ENCODE measurements around the gene ZNF524. TPM values are rescaled to one million over a fixed set of nuclear protein-coding genes. Genes with fewer than 3 reads are reported as not detected.

Gene ZNF524
- polyA plus RNA-seq, 1 of the 3 experiments (the other 2 are of a cell fraction) = 7.3 TPM

- Histone ChIP-seq H4K20me1 (ENCODE audit: insufficient read depth) (no peaks in the 10 kb centered on the region), H3K4me3 (ENCODE audit: low read depth in 2 of 2, low read length in 1 of 2) (peak overlapping the region; percentile 53 to 81), H3K4me2 (peak overlapping the region; percentile 95), H3K9me3 (no peaks in the 10 kb centered on the region), H3K27me3 (ENCODE audit: insufficient read depth) (no peaks in the 10 kb centered on the region), H3K79me2 (ENCODE audit: insufficient read depth) (peaks cover 95% of the 10 kb centered on the region), H3K27ac (ENCODE audit: low read depth in 2 of 2, low read length in 1 of 2) (peak overlapping the region; percentile 85 to 88), H3F3A (replicated peaks; ENCODE audit: insufficient read depth) (peaks cover 27% of the 10 kb centered on the region), H3K36me3 (replicated peaks in 1 of 2; ENCODE audit: control insufficient read depth in 1 of 2, insufficient read depth in 2 of 2, low read length in 1 of 2) (peaks cover 6 to 10% of the 10 kb centered on the region in 2 experiments), H3K9ac (peak overlapping the region; percentile 86), H2AFZ (ENCODE audit: low read depth) (peak overlapping the region; percentile 49; the same call in 1 of the 2 replicates), H3K4me1 (ENCODE audit: control insufficient read depth in 1 of 2, insufficient read depth in 2 of 2, low read depth in 1 of 2, low read length in 1 of 2) (peaks cover 15 to 48% of the 10 kb centered on the region in 2 experiments; a peak in 1 of 4 replicates), H3K9me2 (no peaks in the 10 kb centered on the region)
- TF ChIP-seq FOXM1 (IDR thresholded peaks at IDR 0.05; ENCODE audit: low read depth) = no peak
- no peak for TF ChIP-seq TEAD4 (IDR thresholded peaks at IDR 0.05; ENCODE audit: borderline replicate concordance, insufficient read depth)
- TF ChIP-seq USF2 (IDR thresholded peaks at IDR 0.05; ENCODE audit: borderline replicate concordance, low read depth, low read length) = peak; percentile 32; the same call in 1 of the 2 replicates
- TF ChIP-seq PBX3 (IDR thresholded peaks at IDR 0.05) = 0 out of 2 replicates have a peak, but pooled peaks have one; percentile 5
- TF ChIP-seq FOSL2 (IDR thresholded peaks at IDR 0.05; ENCODE audit: borderline replicate concordance, low read depth) = no peak
- 0 out of 2 replicates have a peak, but pooled peaks have one; percentile 29 for TF ChIP-seq RCOR1 (IDR thresholded peaks at IDR 0.05; ENCODE audit: low read length)
- TF ChIP-seq CTCF (IDR thresholded peaks at IDR 0.05) = peak; percentile 59
- peak; percentile 16; the same call in 1 of the 2 replicates for TF ChIP-seq SMC3 (IDR thresholded peaks at IDR 0.05; ENCODE audit: low read depth, low read length)
- no peak for TF ChIP-seq MEF2A (IDR thresholded peaks at IDR 0.05; ENCODE audit: borderline replicate concordance, low read depth)
- TF ChIP-seq MAX (IDR thresholded peaks at IDR 0.05; ENCODE audit: low read depth) = peak; percentile 99
- TF ChIP-seq GATA2 (CRISPR knock-in tag; IDR thresholded peaks at IDR 0.05) = no peak
- peak; percentile 57; the same call in 1 of the 2 replicates for TF ChIP-seq FOXJ3 (CRISPR knock-in tag; IDR thresholded peaks at IDR 0.05)
- peak; percentile 58; the same call in 1 of the 2 replicates for TF ChIP-seq NRF1 (IDR thresholded peaks at IDR 0.05; ENCODE audit: low read depth, low read length)
- peak; percentile 66 for TF ChIP-seq CHD2 (IDR thresholded peaks at IDR 0.05; ENCODE audit: low read length, partially characterized antibody)
- peak; percentile 62; the same call in 1 of the 2 replicates for TF ChIP-seq USF1 (IDR thresholded peaks at IDR 0.05; ENCODE audit: borderline replicate concordance, low read depth)
- TF ChIP-seq IRF3 (IDR thresholded peaks at IDR 0.05; ENCODE audit: low read depth, low read length) = no peak
- peak; percentile 48 for TF ChIP-seq RAD21 (IDR thresholded peaks at IDR 0.05; ENCODE audit: low read length)
- TF ChIP-seq ELF1 (IDR thresholded peaks at IDR 0.05) = no peak
- no peak for TF ChIP-seq RXRA (IDR thresholded peaks at IDR 0.05; ENCODE audit: borderline replicate concordance, low read depth)
- TF ChIP-seq SIN3A (IDR thresholded peaks at IDR 0.05; ENCODE audit: borderline replicate concordance, low read depth, low read length) = peak; percentile 57; the same call in 1 of the 2 replicates
- TF ChIP-seq MXI1 (IDR thresholded peaks at IDR 0.05; ENCODE audit: low read depth, low read length) = peak; percentile 91
- ChIA-PET POLR2A (interaction anchor here (0.6 to 1.0 kb wide), 3 partner anchors 14 to 153 kb away, joined by 3 to 4 read pairs (median 4); partner anchors contain the start of gene ZNF524), CTCF (interaction anchor here (0.7 to 5.0 kb wide), 12 partner anchors 8 to 462 kb away, joined by 3 to 28 read pairs (median 4); partner anchors contain the start of gene ZNF784)
- DNase-seq = peak; percentile 83
- 55% methylated on average over 22 of the region's 38 CpGs for WGBS (ENCODE audit: low lambda C conversion rate)
These were observed 40.0 kb downstream of the ZNF524 start for GRCh38 chr19:55640043-55640576.
